Measurements from ENCODE around the gene ABHD12B.

The ABHD12B gene

DNA sequence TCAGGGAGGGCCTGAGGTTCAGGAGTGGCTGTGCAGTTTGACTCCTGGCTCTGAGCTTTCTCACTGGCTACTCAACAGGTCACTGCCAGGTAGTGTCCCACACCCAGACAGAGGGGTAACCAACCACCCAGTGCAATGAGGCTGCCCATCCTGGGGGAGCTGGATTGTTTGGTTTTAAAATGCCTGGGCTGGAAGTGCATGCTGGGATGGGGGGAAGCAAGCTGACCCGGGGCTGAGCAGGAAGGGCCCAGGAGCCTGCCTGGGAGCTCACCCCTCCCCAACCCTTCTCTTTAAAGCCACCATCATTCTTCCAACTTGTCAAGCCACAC lies 12.6 kb upstream of the ABHD12B start:
- DNase-seq (ENCODE audit: low spot score): no peak
- Histone ChIP-seq H3K14ac (ENCODE audit: low read length) (no peak overlapping the region), H3K4me1 (ENCODE audit: control insufficient read depth in 2 of 2, insufficient read depth in 1 of 2, low read depth in 1 of 2, low read length in 2 of 2) (peaks cover 13 to 23% of the 10 kb centered on the region in 2 donors), H4K8ac (ENCODE audit: low read depth, low read length) (no peak overlapping the region), H3K27ac (replicated peaks; ENCODE audit: low read length) (peak overlapping the region; percentile 65), H3K18ac (ENCODE audit: low read length) (peak overlapping the region; percentile 63), H3K27me3 (ENCODE audit: control insufficient read depth in 3 of 3, insufficient read depth in 3 of 3, low read depth in 1 of 3, low read length in 3 of 3) (peaks cover 0 to 5% (median 0%) of the 10 kb centered on the region in 3 experiments), H3K79me1 (ENCODE audit: low read depth, low read length) (no peaks in the 10 kb centered on the region), H3K4me3 (ENCODE audit: low read length in 2 of 2) (peak overlapping the region in 1 of 2 donors; percentile 38), H4K91ac (ENCODE audit: low read depth, low read length, poor library complexity) (no peak overlapping the region), H2BK15ac (ENCODE audit: low read length) (peak overlapping the region; percentile 47), H3K9me3 (replicated peaks in 1 of 2; ENCODE audit: control insufficient read depth in 2 of 2, insufficient read depth in 1 of 2, low read depth in 1 of 2, low read length in 2 of 2) (no peaks in the 10 kb centered on the region), H3K9ac (ENCODE audit: low read depth, low read length, poor library complexity) (no peak overlapping the region), H3K36me3 (replicated peaks in 1 of 2; ENCODE audit: control insufficient read depth in 2 of 2, insufficient read depth in 2 of 2, low read length in 2 of 2) (no peaks in the 10 kb centered on the region), H3K4ac (ENCODE audit: low read length) (no peak overlapping the region), H2AFZ (ENCODE audit: low read length) (peak overlapping the region; percentile 87), H2BK120ac (ENCODE audit: low read depth, low read length) (no peak overlapping the region), H3K4me2 (ENCODE audit: insufficient read depth, low read length, poor library complexity, severe bottlenecking) (peak overlapping the region; percentile 28), H2BK12ac (ENCODE audit: low read length) (no peak overlapping the region), H3K23ac (ENCODE audit: low read depth, low read length, poor library complexity) (no peak overlapping the region), H2AK5ac (ENCODE audit: low read depth, low read length) (no peak overlapping the region), H2BK5ac (ENCODE audit: low read length) (peak overlapping the region; percentile 1)
- WGBS, 2 donors (ENCODE audit: extremely low coverage in 2 of 2, insufficient read length in 2 of 2, insufficient replicate concordance in 1 of 2): no CpG with 5 or more reads among the region's 1 CpG

DNA sequence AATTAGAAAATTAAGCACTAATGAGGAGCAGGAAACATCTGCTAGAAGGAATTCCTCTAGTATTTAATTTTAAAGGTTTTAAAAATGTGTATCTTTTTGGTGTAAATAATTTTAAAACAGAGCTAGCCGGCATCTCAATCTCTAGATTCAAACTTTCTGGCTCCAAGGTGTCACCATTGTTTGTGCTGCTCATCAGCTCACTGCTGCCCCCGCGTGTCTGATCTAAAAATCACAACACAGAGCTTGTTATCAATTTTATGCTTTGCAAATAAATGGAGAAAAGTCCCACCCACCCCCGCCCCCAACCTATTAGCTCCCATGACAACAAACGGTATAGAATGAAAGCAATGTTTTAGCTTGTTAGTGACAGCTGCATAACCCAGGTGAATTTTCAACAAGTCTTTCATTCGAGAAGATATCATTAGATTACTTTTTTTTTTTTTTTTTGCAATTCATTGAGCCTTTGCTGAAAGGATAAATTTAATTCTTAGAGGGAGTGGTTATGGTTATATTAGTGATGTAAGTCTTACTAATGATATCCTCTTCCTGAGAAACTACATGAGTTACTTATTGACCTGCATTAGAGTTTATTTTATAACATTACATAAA lies 11.3 kb upstream of the ABHD12B start:
- Histone ChIP-seq H2BK12ac (ENCODE audit: low read length) (no peak overlapping the region), H3K9ac (ENCODE audit: low read depth, low read length, poor library complexity) (no peak overlapping the region), H3K27me3 (ENCODE audit: control insufficient read depth in 3 of 3, insufficient read depth in 3 of 3, low read depth in 1 of 3, low read length in 3 of 3) (peaks cover 0 to 5% (median 0%) of the 10 kb centered on the region in 3 experiments), H3K4me3 (ENCODE audit: low read length in 2 of 2) (peak overlapping the region in 1 of 2 donors; percentile 38), H2AK5ac (ENCODE audit: low read depth, low read length) (no peak overlapping the region), H3K79me1 (ENCODE audit: low read depth, low read length) (no peaks in the 10 kb centered on the region), H3K9me3 (replicated peaks in 1 of 2; ENCODE audit: control insufficient read depth in 2 of 2, insufficient read depth in 1 of 2, low read depth in 1 of 2, low read length in 2 of 2) (no peaks in the 10 kb centered on the region), H4K91ac (ENCODE audit: low read depth, low read length, poor library complexity) (no peak overlapping the region), H2BK120ac (ENCODE audit: low read depth, low read length) (no peak overlapping the region), H3K4ac (ENCODE audit: low read length) (no peak overlapping the region), H3K4me2 (ENCODE audit: insufficient read depth, low read length, poor library complexity, severe bottlenecking) (no peak overlapping the region), H3K36me3 (replicated peaks in 1 of 2; ENCODE audit: control insufficient read depth in 2 of 2, insufficient read depth in 2 of 2, low read length in 2 of 2) (no peaks in the 10 kb centered on the region), H3K23ac (ENCODE audit: low read depth, low read length, poor library complexity) (no peak overlapping the region), H3K14ac (ENCODE audit: low read length) (no peak overlapping the region), H2BK15ac (ENCODE audit: low read length) (no peak overlapping the region), H3K27ac (replicated peaks; ENCODE audit: low read length) (no peak overlapping the region), H3K18ac (ENCODE audit: low read length) (no peak overlapping the region), H2AFZ (ENCODE audit: low read length) (peak overlapping the region; percentile 87), H4K8ac (ENCODE audit: low read depth, low read length) (no peak overlapping the region), H3K4me1 (ENCODE audit: control insufficient read depth in 2 of 2, insufficient read depth in 1 of 2, low read depth in 1 of 2, low read length in 2 of 2) (peaks cover 13 to 23% of the 10 kb centered on the region in 2 donors), H2BK5ac (ENCODE audit: low read length) (peak overlapping the region; percentile 1)
- WGBS, 2 donors (ENCODE audit: extremely low coverage in 2 of 2, insufficient read length in 2 of 2, insufficient replicate concordance in 1 of 2): no CpG with 5 or more reads among the region's 6 CpGs
- DNase-seq (ENCODE audit: low spot score): peak; percentile 78

GRCh38 chr14:50862036-50862570 lies 9.8 kb upstream of the ABHD12B start:
- Histone ChIP-seq H3K36me3 (replicated peaks in 1 of 2; ENCODE audit: control insufficient read depth in 2 of 2, insufficient read depth in 2 of 2, low read length in 2 of 2) (no peaks in the 10 kb centered on the region), H2AFZ (ENCODE audit: low read length) (peak overlapping the region; percentile 10), H3K79me1 (ENCODE audit: low read depth, low read length) (no peaks in the 10 kb centered on the region), H3K4me2 (ENCODE audit: insufficient read depth, low read length, poor library complexity, severe bottlenecking) (no peak overlapping the region), H2BK15ac (ENCODE audit: low read length) (no peak overlapping the region), H3K4ac (ENCODE audit: low read length) (no peak overlapping the region), H3K9me3 (replicated peaks in 1 of 2; ENCODE audit: control insufficient read depth in 2 of 2, insufficient read depth in 1 of 2, low read depth in 1 of 2, low read length in 2 of 2) (no peaks in the 10 kb centered on the region), H3K9ac (ENCODE audit: low read depth, low read length, poor library complexity) (no peak overlapping the region), H2BK12ac (ENCODE audit: low read length) (no peak overlapping the region), H4K8ac (ENCODE audit: low read depth, low read length) (no peak overlapping the region), H3K4me1 (ENCODE audit: control insufficient read depth in 2 of 2, insufficient read depth in 1 of 2, low read depth in 1 of 2, low read length in 2 of 2) (peaks cover 13 to 23% of the 10 kb centered on the region in 2 donors), H4K91ac (ENCODE audit: low read depth, low read length, poor library complexity) (no peak overlapping the region), H2BK5ac (ENCODE audit: low read length) (no peak overlapping the region), H3K27me3 (ENCODE audit: control insufficient read depth in 3 of 3, insufficient read depth in 3 of 3, low read depth in 1 of 3, low read length in 3 of 3) (peaks cover 0 to 9% (median 0%) of the 10 kb centered on the region in 3 experiments), H2BK120ac (ENCODE audit: low read depth, low read length) (no peak overlapping the region), H3K18ac (ENCODE audit: low read length) (no peak overlapping the region), H3K14ac (ENCODE audit: low read length) (no peak overlapping the region), H3K23ac (ENCODE audit: low read depth, low read length, poor library complexity) (no peak overlapping the region), H2AK5ac (ENCODE audit: low read depth, low read length) (no peak overlapping the region), H3K4me3 (ENCODE audit: low read length in 2 of 2) (no peak overlapping the region), H3K27ac (replicated peaks; ENCODE audit: low read length) (no peak overlapping the region)
- WGBS, 2 donors (ENCODE audit: extremely low coverage in 2 of 2, insufficient read length in 2 of 2, insufficient replicate concordance in 1 of 2): no CpG with 5 or more reads among the region's 4 CpGs
- DNase-seq (ENCODE audit: low spot score): no peak

GRCh38 chr14:50864237-50864636 lies 7.6 kb upstream of the ABHD12B start:
- no peak overlapping the region for H2AK5ac ChIP-seq (ENCODE audit: low read depth, low read length)
- H4K8ac ChIP-seq (ENCODE audit: low read depth, low read length): no peak overlapping the region
- H2BK5ac ChIP-seq (ENCODE audit: low read length): no peak overlapping the region
- no peak overlapping the region for H3K4me2 ChIP-seq (ENCODE audit: insufficient read depth, low read length, poor library complexity, severe bottlenecking)
- H3K4ac ChIP-seq (ENCODE audit: low read length): no peak overlapping the region
- no peak overlapping the region for H3K18ac ChIP-seq (ENCODE audit: low read length)
- H2BK120ac ChIP-seq (ENCODE audit: low read depth, low read length): no peak overlapping the region
- no peak overlapping the region for H3K23ac ChIP-seq (ENCODE audit: low read depth, low read length, poor library complexity)
- no peak for DNase-seq (ENCODE audit: low spot score)
- H3K9me3 ChIP-seq (replicated peaks in 1 of 2; ENCODE audit: control insufficient read depth in 2 of 2, insufficient read depth in 1 of 2, low read depth in 1 of 2, low read length in 2 of 2): no peaks in the 10 kb centered on the region
- peaks cover 0 to 12% (median 0%) of the 10 kb centered on the region in 3 experiments for H3K27me3 ChIP-seq (ENCODE audit: control insufficient read depth in 3 of 3, insufficient read depth in 3 of 3, low read depth in 1 of 3, low read length in 3 of 3)
- no peak overlapping the region for H3K27ac ChIP-seq (replicated peaks; ENCODE audit: low read length)
- H3K36me3 ChIP-seq (replicated peaks in 1 of 2; ENCODE audit: control insufficient read depth in 2 of 2, insufficient read depth in 2 of 2, low read length in 2 of 2): no peaks in the 10 kb centered on the region
- no peak overlapping the region for H3K9ac ChIP-seq (ENCODE audit: low read depth, low read length, poor library complexity)
- H3K79me1 ChIP-seq (ENCODE audit: low read depth, low read length): no peaks in the 10 kb centered on the region
- H2BK15ac ChIP-seq (ENCODE audit: low read length): no peak overlapping the region
- no peak overlapping the region for H2AFZ ChIP-seq (ENCODE audit: low read length)
- H3K14ac ChIP-seq (ENCODE audit: low read length): no peak overlapping the region
- H2BK12ac ChIP-seq (ENCODE audit: low read length): no peak overlapping the region
- no peak overlapping the region for H3K4me3 ChIP-seq (ENCODE audit: low read length in 2 of 2)
- H3K4me1 ChIP-seq (ENCODE audit: control insufficient read depth in 2 of 2, insufficient read depth in 1 of 2, low read depth in 1 of 2, low read length in 2 of 2): peaks cover 12 to 23% of the 10 kb centered on the region in 2 donors
- H4K91ac ChIP-seq (ENCODE audit: low read depth, low read length, poor library complexity): no peak overlapping the region

Data from neuronal stem cell (in vitro differentiated cells).